SU-DHL-6 (cell line): Measurements from ENCODE around the gene SEC24B.

Source experiments
- CTCF ChIP-seq: fragments of 200-600 bp; sonication (generic); IDR thresholded peaks from one replicate; pipeline ENCODE4 v1.5.1; 2017; ENCODE audit warnings: antibody characterized with exemption, mild to moderate bottlenecking, low read length, moderate library complexity; ENCODE audit not compliant: insufficient read depth, poor library complexity, severe bottlenecking
- EZH2phosphoT487 ChIP-seq: fragments of 200-600 bp; sonication (generic), shearing (Covaris generic); conservative IDR thresholded peaks from 2 replicates; pipeline ENCODE4 v1.6.1; 2018; ENCODE audit warnings: mild to moderate bottlenecking, antibody characterized with exemption, low read length, moderate library complexity, mixed read lengths

GRCh38 chr4:109418588-109418987 is 15.0 kb upstream of the SEC24B start:
- TF ChIP-seq CTCF = no peak
- TF ChIP-seq EZH2phosphoT487 = no peak
